ENCODE results near the gene SERPINA1.
"Not testable (repeated sequence)": the region's sequence is repeated elsewhere in the genome, so short reads cannot be mapped to it uniquely, and the experiment has no call there.

SERPINA1 gene

GRCh38 chr14:94346065-94346786, 42.2 kb downstream of the SERPINA1 start:
- not testable (repeated sequence) for DNase-seq (ENCODE audit: low read depth, low spot score)

GRCh38 chr14:94345344-94346064, 42.9 kb downstream of the SERPINA1 start:
- no peak for DNase-seq (ENCODE audit: low read depth, low spot score)

- no peak for DNase-seq (ENCODE audit: low read depth, low spot score)
Measured at GRCh38 chr14:94344389-94344788, 44.0 kb downstream of the SERPINA1 start.

DNA sequence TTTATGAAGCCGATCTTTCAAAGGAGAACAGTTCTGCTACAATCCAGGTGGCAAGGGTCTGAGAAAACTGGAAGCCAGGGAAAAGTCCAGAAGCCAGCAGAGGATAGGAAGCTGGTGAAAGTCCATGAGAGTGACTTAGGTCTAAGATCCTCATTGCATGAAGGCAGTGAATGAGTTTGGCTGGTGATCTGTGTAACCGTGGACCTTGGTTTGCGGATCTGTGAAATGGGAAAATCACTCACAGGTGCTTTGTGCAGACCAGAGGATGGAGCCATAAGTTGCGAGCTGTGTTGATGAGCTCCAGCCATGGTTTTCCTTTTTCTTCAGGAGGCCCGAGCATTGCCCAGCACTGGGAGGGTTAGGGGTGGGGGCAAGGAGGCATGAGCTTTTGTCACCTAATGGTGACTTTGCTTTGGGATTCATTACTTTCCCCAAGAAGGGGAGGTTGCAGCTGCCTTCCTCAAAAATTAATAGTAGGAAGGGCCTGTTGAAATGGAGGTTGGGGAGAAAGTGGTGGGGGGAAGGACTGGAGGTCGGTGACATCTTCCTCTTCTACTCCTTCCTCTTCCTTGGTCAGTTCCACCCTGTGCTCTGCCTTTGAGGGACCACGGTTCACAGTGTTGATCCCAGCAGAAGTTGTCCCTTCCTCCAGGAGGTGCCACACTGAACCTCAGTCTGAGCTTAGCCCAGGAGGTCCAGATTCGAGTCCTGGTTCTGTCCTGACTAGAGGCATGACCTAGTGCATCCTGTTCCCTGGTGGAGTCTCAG, 45.0 kb downstream of the SERPINA1 start:
- no peak for DNase-seq (ENCODE audit: low read depth, low spot score)

DNA sequence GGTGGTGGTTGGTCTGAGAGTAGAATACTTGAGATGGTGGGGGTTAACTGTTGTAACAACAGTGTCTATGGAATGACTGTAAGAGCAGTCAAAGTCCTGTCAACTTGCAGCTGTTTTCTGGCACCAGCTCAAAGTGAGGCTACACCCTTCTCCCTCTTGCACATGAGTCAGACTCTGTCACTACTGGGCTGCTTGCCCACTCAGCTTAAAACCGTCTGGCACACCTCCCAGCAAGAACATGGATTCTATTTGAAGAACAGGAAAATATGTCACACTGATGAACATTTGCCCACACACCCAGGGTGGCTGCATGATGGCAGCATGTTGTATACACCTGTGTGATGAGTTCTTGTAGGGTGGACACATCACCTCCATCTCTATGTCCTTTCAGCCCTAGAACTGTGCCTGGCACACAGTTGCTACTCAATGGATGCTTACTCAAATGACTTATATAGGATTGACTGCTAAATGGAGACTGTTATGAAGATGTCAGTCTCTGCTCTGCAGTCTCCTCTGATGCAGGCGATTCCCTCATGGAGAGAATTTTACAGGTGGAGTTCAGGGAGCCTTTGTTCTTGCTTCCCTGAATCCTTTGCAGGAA, 46.0 kb downstream of the SERPINA1 start:
- DNase-seq (ENCODE audit: low read depth, low spot score): no peak

- no peak for DNase-seq (ENCODE audit: low read depth, low spot score)
Measured at GRCh38 chr14:94341656-94342333, 46.6 kb downstream of the SERPINA1 start.

- no peak for DNase-seq (ENCODE audit: low read depth, low spot score)
Measured at GRCh38 chr14:94340533-94340932, 47.9 kb downstream of the SERPINA1 start.

GRCh38 chr14:94338023-94338422, 50.4 kb downstream of the SERPINA1 start:
- no peak for DNase-seq (ENCODE audit: low read depth, low spot score)

DNA sequence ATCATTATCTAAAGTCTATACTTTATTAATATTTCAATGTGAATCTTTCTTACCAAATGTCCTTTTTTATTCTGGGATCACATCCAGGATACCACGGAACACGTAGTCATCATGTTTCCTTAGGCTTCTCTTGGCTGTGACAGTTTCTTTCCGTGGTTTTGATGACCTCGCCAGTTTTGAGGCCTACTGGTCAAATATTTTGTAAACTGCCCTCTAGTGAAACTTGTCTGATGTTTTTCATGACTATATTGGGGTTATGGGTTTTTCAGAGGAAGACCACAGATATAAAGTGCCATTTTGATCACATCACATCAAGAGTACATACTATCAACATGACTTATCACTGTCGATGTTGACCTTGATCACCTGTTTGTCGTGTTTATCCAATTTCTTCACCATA, 51.1 kb downstream of the SERPINA1 start:
- DNase-seq (ENCODE audit: low read depth, low spot score): no peak

DNA sequence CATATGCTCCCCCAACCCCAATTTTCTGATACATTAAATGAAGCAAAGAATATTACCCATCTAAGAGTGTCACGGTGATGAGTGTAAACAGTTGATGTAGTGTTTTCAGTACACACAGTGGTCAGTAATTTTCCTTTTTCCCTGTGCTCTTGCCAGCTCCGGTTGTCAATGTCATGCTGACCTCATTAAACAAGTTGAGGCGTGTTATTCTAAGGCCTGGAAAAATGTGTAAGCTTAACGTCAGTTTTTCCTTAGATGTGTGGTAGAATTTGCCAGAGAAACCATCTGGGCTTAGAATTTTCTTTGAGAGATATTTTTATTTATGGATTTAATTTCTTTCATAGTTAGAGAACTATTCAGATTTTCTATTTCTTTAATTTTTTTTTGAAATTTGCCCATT, 53.5 kb downstream of the SERPINA1 start:
- DNase-seq (ENCODE audit: low read depth, low spot score): no peak

GRCh38 chr14:94332587-94332986, 55.8 kb downstream of the SERPINA1 start:
- DNase-seq (ENCODE audit: low read depth, low spot score): no peak

- DNase-seq (ENCODE audit: low read depth, low spot score): no peak
Measured at GRCh38 chr14:94332063-94332583, 56.3 kb downstream of the SERPINA1 start.

DNA sequence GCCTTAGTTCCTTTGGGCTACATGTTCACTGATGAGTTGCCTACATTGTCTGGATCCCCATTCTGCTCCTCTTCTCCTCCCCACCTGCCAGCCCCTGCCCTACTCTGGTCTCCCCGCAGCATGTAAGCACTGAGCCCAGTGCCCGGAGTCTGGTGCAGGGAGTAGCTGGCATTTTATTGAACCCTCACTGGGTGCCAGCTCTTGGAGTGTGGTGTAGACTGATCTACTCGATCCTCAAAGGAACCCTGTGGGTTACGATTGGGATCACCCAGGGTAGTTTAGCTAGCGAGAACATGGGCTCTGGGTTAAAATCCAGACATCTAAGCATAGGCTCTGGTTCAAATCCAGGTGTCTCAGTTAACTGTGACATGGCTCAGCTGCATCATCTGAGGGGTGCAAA, 56.9 kb downstream of the SERPINA1 start:
- no peak for DNase-seq (ENCODE audit: low read depth, low spot score)

- no peak for DNase-seq (ENCODE audit: low read depth, low spot score)
Measured at GRCh38 chr14:94330857-94331256, 57.5 kb downstream of the SERPINA1 start.

- DNase-seq (ENCODE audit: low read depth, low spot score): no peak
Measured at GRCh38 chr14:94330432-94330831, 58.0 kb downstream of the SERPINA1 start.

DNA sequence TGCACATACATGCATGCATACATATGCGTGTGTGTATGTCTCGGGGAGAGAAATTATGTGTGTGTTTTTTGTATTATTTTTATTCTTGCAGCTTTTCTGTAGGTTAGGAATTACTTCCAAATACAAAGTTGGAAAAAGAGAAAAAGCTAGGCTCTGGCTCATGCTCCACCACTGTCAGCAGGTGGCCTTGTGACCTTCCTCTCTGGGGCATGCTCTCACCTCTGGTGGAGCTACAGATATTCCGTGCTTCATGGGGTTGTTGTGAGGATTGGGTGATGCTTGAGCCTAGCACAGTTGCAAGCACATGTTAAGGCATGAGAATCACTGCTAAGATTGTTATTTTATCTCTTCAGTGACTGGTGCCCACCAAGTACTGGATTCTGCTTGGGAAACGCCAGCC, 58.5 kb downstream of the SERPINA1 start:
- DNase-seq (ENCODE audit: low read depth, low spot score): no peak

- DNase-seq (ENCODE audit: low read depth, low spot score): no peak
Measured at GRCh38 chr14:94328196-94328595, 60.2 kb downstream of the SERPINA1 start.
